ENCODE data around the gene RANBP9. TPM values are rescaled to one million over a fixed set of nuclear protein-coding genes. Genes with fewer than 3 reads are reported as not detected.

The RANBP9 gene
- total and polyA plus RNA-seq, 4 donors, result 16.6 to 50.4 (median 25.5) TPM

- Histone ChIP-seq H3K27me3 (ENCODE audit: control insufficient read depth in 3 of 3, insufficient read depth in 3 of 3, low read length in 2 of 3) (no peaks in the 10 kb centered on the region), H3K36me3 (ENCODE audit: control insufficient read depth in 4 of 4, insufficient read depth in 4 of 4, low read length in 4 of 4) (peaks cover 7 to 21% (median 16%) of the 10 kb centered on the region in 4 donors), H3K4me1 (ENCODE audit: control insufficient read depth in 5 of 5, insufficient read depth in 5 of 5, low read length in 5 of 5) (peaks cover 0 to 6% (median 0%) of the 10 kb centered on the region in 5 donors), H3K9me3 (ENCODE audit: control insufficient read depth in 4 of 4, insufficient read depth in 3 of 4, low read length in 3 of 4) (no peaks in the 10 kb centered on the region), H3K9ac (ENCODE audit: insufficient read depth in 1 of 2, low read length in 2 of 2) (no peak overlapping the region), H3K4me3 (no peak overlapping the region), H3K27ac (ENCODE audit: low read depth in 1 of 2, low read length in 1 of 2) (no peak overlapping the region)
- no peak for TF ChIP-seq CTCF (IDR thresholded peaks at IDR 0.05; ENCODE audit: control extremely low read depth, extremely low read depth)
- DNase-seq, result no peak
- WGBS, 2 donors, result 41 to 79% methylated on average over 4 of the region's 4 CpGs
- no peak for ATAC-seq (ENCODE audit: insufficient read depth, low FRiP score)
Measured at GRCh38 chr6:13635948-13636658, 75.5 kb downstream of the RANBP9 start.

- H3K4me1 ChIP-seq (ENCODE audit: control insufficient read depth in 5 of 5, insufficient read depth in 5 of 5, low read length in 5 of 5), result peaks cover 0 to 11% (median 0%) of the 10 kb centered on the region in 5 donors
- DNase-seq, result no peak
- H3K36me3 ChIP-seq (ENCODE audit: control insufficient read depth in 4 of 4, insufficient read depth in 4 of 4, low read length in 4 of 4), result peaks cover 5 to 25% (median 15%) of the 10 kb centered on the region in 4 donors
- 99 to 100% methylated on average over 2 of the region's 2 CpGs for WGBS, 2 donors
- H3K27me3 ChIP-seq (ENCODE audit: control insufficient read depth in 3 of 3, insufficient read depth in 3 of 3, low read length in 2 of 3), result no peaks in the 10 kb centered on the region
- no peaks in the 10 kb centered on the region for H3K9me3 ChIP-seq (ENCODE audit: control insufficient read depth in 4 of 4, insufficient read depth in 3 of 4, low read length in 3 of 4)
- no peak overlapping the region for H3K4me3 ChIP-seq
- ATAC-seq (ENCODE audit: insufficient read depth, low FRiP score), result no peak
- no peak overlapping the region for H3K27ac ChIP-seq (ENCODE audit: low read depth in 1 of 2, low read length in 1 of 2)
- no peak overlapping the region for H3K9ac ChIP-seq (ENCODE audit: insufficient read depth in 1 of 2, low read length in 2 of 2)
- TF ChIP-seq CTCF (IDR thresholded peaks at IDR 0.05; ENCODE audit: control extremely low read depth, extremely low read depth), result no peak
Measured at GRCh38 chr6:13633343-13633742, 78.3 kb downstream of the RANBP9 start.

- DNase-seq, result no peak
- Histone ChIP-seq H3K9me3 (ENCODE audit: control insufficient read depth in 4 of 4, insufficient read depth in 3 of 4, low read length in 3 of 4) (no peaks in the 10 kb centered on the region), H3K27me3 (ENCODE audit: control insufficient read depth in 3 of 3, insufficient read depth in 3 of 3, low read length in 2 of 3) (no peaks in the 10 kb centered on the region), H3K9ac (ENCODE audit: insufficient read depth in 1 of 2, low read length in 2 of 2) (no peak overlapping the region), H3K36me3 (ENCODE audit: control insufficient read depth in 4 of 4, insufficient read depth in 4 of 4, low read length in 4 of 4) (peaks cover 0 to 26% (median 16%) of the 10 kb centered on the region in 4 donors), H3K4me1 (ENCODE audit: control insufficient read depth in 5 of 5, insufficient read depth in 5 of 5, low read length in 5 of 5) (peaks cover 0 to 11% (median 0%) of the 10 kb centered on the region in 5 donors), H3K4me3 (no peak overlapping the region), H3K27ac (ENCODE audit: low read depth in 1 of 2, low read length in 1 of 2) (no peak overlapping the region)
- 90 to 95% methylated on average over 1 of the region's 1 CpG for WGBS, 2 donors
- no peak for TF ChIP-seq CTCF (IDR thresholded peaks at IDR 0.05; ENCODE audit: control extremely low read depth, extremely low read depth)
- ATAC-seq (ENCODE audit: insufficient read depth, low FRiP score), result no peak
Measured at GRCh38 chr6:13630499-13630898, 81.1 kb downstream of the RANBP9 start.

Measured in lung (tissue), 12 donors.